ENCODE results near the gene FLNB. TPM values are rescaled to one million over a fixed set of nuclear protein-coding genes. Genes with fewer than 3 reads are reported as not detected.
"Not testable (repeated sequence)": the region's sequence is repeated elsewhere in the genome, so short reads cannot be mapped to it uniquely, and the experiment has no call there.

Gene FLNB
- total RNA-seq, 1 donor from 2014 or later: 52.8 TPM

- no peak for DNase-seq (ENCODE audit: low spot score)
- ATAC-seq: no peak
These were observed 183.3 kb downstream of the FLNB start for GRCh38 chr3:58191361-58191991.

DNA sequence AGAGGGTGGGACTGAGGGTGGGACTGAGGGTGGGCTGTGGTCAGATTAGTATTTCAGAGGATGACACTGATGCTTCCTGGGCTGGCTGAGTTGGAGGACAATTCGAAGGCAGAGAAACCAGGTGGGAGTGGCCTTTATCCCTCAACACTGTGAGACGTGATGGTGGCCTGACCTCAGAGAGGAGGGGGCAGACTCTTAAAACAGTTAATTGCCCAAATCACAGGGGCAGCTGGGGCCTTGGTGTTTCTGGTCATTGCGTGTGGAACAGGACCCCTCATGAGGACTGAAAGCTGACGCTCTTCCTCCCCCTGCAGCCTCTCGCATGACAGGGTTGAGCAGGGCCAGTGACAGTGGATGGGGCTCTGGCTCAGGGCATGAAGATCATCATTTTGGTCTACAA lies 183.8 kb downstream of the FLNB start:
- DNase-seq (ENCODE audit: low spot score) (no peak), ATAC-seq (no peak)

DNA sequence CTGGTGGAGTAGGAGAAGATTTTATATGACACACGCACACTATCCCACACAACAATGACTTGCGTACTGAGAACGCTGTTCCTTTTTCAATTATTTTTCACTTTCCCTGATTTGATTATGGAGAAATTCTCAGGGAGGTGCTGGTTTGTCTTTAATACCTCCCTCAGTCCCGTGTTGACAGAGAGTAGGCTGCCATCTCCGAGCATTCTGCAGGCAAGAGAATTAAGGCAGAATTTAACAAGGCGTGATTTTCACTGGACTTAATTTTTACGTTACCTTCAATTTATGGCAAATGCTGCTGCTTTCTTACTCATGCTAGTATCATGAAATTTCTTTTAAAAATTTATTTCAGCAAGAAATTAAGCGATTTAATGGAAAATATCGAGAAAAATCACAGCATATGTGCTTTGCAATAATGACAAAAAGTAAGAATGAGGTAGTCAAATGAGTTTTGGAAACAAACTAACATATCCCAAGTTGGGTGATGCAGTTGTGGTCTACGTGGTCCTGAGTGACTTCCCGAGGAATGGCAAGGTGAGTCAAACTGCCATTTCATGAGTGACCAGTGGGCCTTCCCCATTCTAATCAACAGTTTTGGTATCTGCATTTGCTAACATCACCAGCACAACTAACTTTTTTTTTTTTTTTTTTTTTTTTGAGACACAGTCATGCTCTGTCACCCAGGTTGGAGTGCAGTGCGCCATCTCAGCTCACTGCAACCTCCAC lies 185.6 kb downstream of the FLNB start:
- DNase-seq (ENCODE audit: low spot score) (no peak), ATAC-seq (peak; percentile 19)

- ATAC-seq (no peak), DNase-seq (ENCODE audit: low spot score) (no peak)
These were observed 189.4 kb downstream of the FLNB start for GRCh38 chr3:58197588-58197987.

DNA sequence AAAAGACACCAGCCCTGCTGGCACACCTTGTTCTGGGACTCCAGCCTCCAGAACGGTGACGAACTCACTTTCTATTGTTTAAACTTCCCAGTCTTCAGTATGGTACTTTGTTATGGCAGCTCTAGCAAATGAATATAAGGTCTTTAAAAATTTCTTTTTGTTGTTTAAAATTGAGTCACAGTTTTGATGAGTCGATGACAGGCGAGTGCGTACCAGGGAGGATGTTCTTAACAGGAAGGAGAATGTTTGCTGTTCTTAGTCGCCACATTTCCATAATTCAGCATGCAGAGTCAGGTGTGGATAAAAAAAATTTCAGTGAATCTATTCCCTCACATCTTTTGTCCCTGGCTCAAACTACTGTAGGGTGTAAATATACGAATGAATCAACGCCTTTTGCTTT lies 190.1 kb downstream of the FLNB start:
- DNase-seq (ENCODE audit: low spot score) (no peak), ATAC-seq (no peak)

DNA sequence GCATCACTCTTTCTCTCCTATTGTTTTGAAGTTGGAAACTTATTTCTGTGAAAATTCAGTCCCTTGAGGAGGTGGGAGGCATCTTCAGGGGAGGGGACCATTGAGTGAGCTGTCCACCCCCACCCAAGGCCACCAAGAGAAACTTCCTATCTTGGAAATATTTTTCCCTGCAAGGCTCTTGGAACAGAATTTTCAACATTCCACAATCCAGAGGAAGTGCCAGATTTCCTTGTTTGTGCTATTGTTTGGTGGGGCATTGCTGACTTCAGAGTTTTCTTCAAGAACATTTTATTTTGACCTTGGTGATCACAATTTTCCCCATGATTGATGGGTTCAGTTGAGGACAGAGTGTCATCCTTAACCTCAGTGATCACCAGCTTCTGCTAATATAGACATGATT lies 190.6 kb downstream of the FLNB start:
- DNase-seq (ENCODE audit: low spot score) (no peak), ATAC-seq (no peak)

- DNase-seq (ENCODE audit: low spot score) (no peak), ATAC-seq (no peak)
These were observed 192.0 kb downstream of the FLNB start for GRCh38 chr3:58200121-58200709.

DNA sequence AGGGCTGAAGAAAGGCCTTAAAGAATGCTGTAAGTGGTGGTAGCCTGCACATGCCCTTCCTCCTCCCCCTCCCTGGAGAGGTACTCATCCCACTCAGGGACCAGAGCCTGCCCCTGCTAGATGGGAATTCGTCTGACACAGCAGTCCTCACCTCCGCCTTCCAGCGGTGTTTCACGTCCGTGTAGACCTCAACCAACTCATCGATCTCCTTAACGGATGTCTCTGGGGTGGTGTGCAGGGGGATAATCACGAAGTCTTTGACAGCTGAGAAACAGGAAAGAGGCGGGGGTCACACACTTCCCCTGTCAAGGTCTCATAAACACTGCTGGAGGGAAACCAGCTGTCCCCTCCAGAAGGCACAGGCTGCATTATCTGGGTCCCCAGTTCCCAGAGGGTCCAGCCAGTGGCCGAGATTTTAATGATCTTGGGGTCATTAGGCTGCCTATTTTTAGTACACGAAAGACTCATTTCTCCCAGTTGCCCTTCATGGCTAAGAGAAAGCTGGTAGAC lies 192.7 kb downstream of the FLNB start:
- DNase-seq (ENCODE audit: low spot score): no peak
- ATAC-seq: peak; percentile 30

DNA sequence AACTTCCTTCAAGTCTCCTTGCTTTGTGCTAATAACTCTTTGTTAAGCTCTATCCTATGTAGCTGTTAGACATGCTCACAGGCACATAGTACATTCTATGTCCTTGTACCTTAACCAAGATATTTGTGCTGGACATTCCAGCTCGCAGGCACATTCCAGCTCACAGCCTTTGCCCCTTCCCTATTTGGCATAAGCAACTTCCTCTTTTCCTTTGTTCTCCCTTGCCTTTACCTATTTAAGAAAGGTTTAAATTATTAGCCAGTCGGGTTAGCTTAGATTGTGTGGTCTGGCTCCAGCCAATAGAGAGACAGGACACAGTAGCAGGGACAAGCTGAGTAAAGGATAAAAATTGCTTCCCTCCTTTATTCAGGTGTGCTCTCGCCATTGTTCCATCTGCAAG lies 193.2 kb downstream of the FLNB start:
- not testable (repeated sequence) for ATAC-seq; DNase-seq (ENCODE audit: low spot score)

GRCh38 chr3:58202917-58203360 lies 194.7 kb downstream of the FLNB start:
- ATAC-seq: no peak
- DNase-seq (ENCODE audit: low spot score): no peak

DNA sequence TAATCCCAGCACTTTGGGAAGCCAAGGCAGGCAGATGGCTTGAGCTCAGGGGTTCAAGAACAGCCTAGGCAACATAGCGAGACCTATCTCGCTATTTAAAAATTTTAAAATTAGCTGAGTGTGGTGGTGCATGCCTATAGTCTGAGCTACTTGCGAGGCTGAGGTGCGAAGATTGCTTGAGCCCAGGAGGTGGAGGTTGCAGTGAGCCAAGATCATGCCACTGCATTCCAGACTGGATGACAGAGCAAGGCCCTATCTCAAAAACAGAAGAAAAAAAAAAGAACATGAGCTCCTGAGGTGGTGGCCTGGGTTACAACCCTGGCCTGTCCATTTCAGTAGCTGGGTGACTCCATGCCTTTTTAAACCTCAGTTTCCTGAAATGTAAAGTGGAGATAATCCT lies 195.3 kb downstream of the FLNB start:
- ATAC-seq (no peak), DNase-seq (ENCODE audit: low spot score) (no peak)

- ATAC-seq: no peak
- no peak for DNase-seq (ENCODE audit: low spot score)
These were observed 196.5 kb downstream of the FLNB start for GRCh38 chr3:58204720-58205119.

GRCh38 chr3:58205981-58206380 lies 197.8 kb downstream of the FLNB start:
- DNase-seq (ENCODE audit: low spot score): no peak
- ATAC-seq: peak; percentile 91

GRCh38 chr3:58206406-58207011 lies 198.3 kb downstream of the FLNB start:
- ATAC-seq: peak; percentile 53
- DNase-seq (ENCODE audit: low spot score): no peak

GRCh38 chr3:58207954-58208353 lies 199.7 kb downstream of the FLNB start:
- DNase-seq (ENCODE audit: low spot score) (no peak), ATAC-seq (no peak)

DNA sequence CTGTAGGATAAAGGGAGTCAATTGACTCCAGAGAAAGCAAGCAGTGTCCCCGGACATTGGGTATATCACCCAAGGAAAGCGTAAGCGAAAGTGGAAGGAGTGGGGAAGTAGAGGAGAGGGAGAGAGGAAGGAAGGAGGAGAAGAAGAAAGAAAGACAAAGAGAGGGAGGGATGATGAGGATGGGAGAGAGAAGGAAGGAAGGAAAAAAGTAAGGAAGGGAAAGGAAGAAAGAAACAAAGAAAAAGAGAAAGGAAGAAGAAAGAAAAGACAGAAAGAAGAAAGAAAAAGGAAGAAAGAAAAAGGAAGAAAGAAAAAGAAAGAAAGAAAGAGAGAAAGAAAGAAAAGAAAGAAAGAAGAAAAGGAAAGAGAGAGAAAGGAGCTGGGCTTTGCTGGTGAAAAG lies 201.7 kb downstream of the FLNB start:
- DNase-seq (ENCODE audit: low spot score) (no peak), ATAC-seq (no peak)

DNA sequence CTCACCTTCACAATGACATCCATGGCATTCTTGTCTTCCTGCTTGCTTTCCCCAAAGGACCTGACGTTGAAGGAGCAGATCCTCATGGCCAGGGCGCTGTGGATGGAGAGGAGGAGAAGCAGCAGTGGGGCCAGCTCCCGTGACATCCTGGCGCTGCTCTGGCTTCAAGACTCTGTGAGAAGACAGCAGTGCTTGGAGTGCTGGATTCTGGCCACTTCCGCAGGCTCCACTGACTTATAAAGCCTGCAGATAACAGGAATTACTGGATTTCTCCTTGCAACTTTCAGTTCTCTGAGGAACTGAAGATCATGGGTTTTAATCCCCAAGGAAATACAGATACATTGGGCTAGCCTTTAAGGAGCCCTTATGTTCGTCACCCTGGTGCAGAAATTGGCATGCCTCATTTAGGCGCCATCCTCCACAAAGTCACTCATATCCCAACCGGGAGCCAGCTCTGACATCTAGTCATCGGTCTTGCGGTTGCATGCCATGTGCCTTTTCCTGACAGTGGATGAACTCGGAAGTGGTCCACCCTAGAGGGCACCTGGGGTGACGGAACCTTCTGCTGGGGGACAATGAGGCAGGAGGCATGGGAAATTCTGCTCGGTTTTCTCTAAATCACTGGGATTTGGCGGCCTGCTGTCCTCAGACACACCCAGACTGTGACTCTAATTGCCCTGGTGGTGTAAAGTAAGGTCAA lies 202.7 kb downstream of the FLNB start, which contains the start of gene DNASE1L3:
DNASE1L3 (minus strand) TSS at position 212 of the 700 bp plus-strand sequence; CDS start at position 146, 66 bp downstream.
- ATAC-seq (peak; percentile 12), DNase-seq (ENCODE audit: low spot score) (no peak)

- DNase-seq (ENCODE audit: low spot score) (peak; percentile 57), ATAC-seq (peak; percentile 61)
These were observed 206.5 kb downstream of the FLNB start for GRCh38 chr3:58214484-58215316.

DNA sequence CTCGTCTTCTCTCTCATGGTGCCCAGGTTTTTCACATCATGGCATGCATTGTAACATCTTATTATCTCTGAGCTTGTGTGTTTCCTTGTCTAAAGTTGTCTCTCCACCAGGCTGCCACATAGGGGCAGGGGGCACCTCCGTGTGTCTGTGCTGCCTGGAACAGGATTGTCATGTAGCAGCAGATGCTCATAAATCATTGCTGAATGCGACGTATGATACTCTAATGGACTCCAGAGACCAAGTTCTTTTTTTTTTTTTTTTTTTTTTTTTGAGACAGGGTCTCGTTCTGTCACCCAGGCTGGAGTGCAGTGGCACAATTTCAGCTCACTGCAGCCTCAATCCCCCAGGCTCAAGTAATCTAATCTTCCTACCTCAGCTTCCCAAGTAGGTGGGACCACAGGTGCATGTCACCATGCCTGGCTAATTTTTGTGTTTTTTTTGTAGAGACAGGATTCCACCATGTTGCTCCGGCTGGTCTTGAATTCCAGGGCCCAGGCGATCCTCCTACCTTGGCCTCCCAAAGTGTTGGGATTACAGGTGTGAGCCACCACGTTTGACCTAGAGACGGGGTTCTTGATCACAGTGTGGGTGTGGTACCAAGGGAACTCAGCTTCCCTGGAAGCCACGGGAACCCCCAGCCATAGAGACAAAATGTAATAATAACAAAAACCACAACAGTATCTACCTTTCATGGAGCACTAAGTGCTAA lies 207.2 kb downstream of the FLNB start:
- ATAC-seq (no peak), DNase-seq (ENCODE audit: low spot score) (peak; percentile 35)
